Esophagus muscularis mucosa (tissue), 4 donors: ENCODE results near the gene PATL1. TPM values are rescaled to one million over a fixed set of nuclear protein-coding genes. Genes with fewer than 3 reads are reported as not detected.

Experiments used
- DNase-seq: peaks from one replicate; pipeline ENCODE4 v3.0.0-alpha.2; 2017; ENCODE audit errors: extremely low spot score
- H3K27ac ChIP-seq, 4 donors: fragments of 200-600 bp; sonication (generic); replicated peaks in 1 of 4; 1 replicate in 3 of 4; 2 replicates in 1 of 4; pipeline ENCODE4 v1.5.1; 2016 to 2019; ENCODE audit warnings: mild to moderate bottlenecking in 1 of 4
- H3K27me3 ChIP-seq, 4 donors: fragments of 200-600 bp; sonication (generic); one replicate each; pipeline versions ENCODE4 v1.5.1 to v1.6.0; 2016 to 2019
- H3K36me3 ChIP-seq, 4 donors: fragments of 200-600 bp; sonication (generic); one replicate each; pipeline ENCODE4 v1.5.1; 2016 to 2019
- H3K4me1 ChIP-seq, 4 donors: fragments of 200-600 bp; sonication (generic); one replicate each; pipeline ENCODE4 v1.5.1; 2016 to 2019
- H3K4me3 ChIP-seq, 4 donors: fragments of 200-600 bp; sonication (generic); 1 replicate in 2 of 4; 2 replicates in 2 of 4; pipeline ENCODE4 v1.5.1; 2016 to 2019; ENCODE audit warnings: mild to moderate bottlenecking in 4 of 4, moderate library complexity in 1 of 4
- H3K9me3 ChIP-seq, 4 donors: fragments of 200-600 bp; sonication (generic); 1 replicate in 3 of 4; 2 replicates in 1 of 4; pipeline ENCODE4 v1.5.1; 2016 to 2019
- EP300 ChIP-seq: sonication (generic); formaldehyde crosslinking; IDR thresholded peaks from one replicate; pipeline ENCODE4 v1.6.1; 2017; ENCODE audit warnings: antibody characterized with exemption
- POLR2A ChIP-seq: fragments of 450-650 bp; IDR thresholded peaks from one replicate; pipeline ENCODE4 v1.6.1; 2017; ENCODE audit warnings: antibody characterized with exemption, moderate library complexity, mild to moderate bottlenecking, low read depth
- POLR2AphosphoS5 ChIP-seq, 2 donors: sonication (generic); formaldehyde crosslinking; IDR thresholded peaks; one replicate each; pipeline ENCODE4 v1.6.1; 2017; ENCODE audit warnings: antibody characterized with exemption in 2 of 2
- WGBS: methylation state at CpG from one replicate; pipeline ENCODE4 v1.1.5; 2018; 5-methylcytosine and 5-hydroxymethylcytosine counted together
- intact Hi-C: fragments of 100-400 bp; cut with DNase I; formaldehyde crosslinking; loops from one replicate; pipeline ENCODE4 v1.15.1; 2023
- total RNA-seq, 4 donors: library from RNA; depleted of rRNA; stranded (reverse); fragments of >200 nt; gene quantifications; one replicate each; pipeline versions ENCODE4 v1.1.0 to v1.2.1, GENCODE V29; 2016
- TF ChIP-seq, protein P1 (sequence below), 3 experiments: fragments of 200-600 bp in 2 of 3; fragments of 450-650 bp in 1 of 3; sonication (generic) in 2 of 3; IDR thresholded peaks; one replicate each; pipeline ENCODE4 v1.5.1; 2017 to 2019; ENCODE audit warnings: antibody characterized with exemption in 3 of 3, mild to moderate bottlenecking in 2 of 3, moderate library complexity in 1 of 3

PATL1 gene
- total RNA-seq, 4 donors from 2014 or later, result 12.5 to 18.5 (median 16.1) TPM

GRCh38 chr11:59674291-59674690, 5.5 kb upstream of the PATL1 start:
- no peak for DNase-seq
- TF ChIP-seq POLR2AphosphoS5 (IDR thresholded peaks at IDR 0.05) (no peak), POLR2A (no peak), EP300 (no peak)
- TF ChIP-seq, protein P1, sequence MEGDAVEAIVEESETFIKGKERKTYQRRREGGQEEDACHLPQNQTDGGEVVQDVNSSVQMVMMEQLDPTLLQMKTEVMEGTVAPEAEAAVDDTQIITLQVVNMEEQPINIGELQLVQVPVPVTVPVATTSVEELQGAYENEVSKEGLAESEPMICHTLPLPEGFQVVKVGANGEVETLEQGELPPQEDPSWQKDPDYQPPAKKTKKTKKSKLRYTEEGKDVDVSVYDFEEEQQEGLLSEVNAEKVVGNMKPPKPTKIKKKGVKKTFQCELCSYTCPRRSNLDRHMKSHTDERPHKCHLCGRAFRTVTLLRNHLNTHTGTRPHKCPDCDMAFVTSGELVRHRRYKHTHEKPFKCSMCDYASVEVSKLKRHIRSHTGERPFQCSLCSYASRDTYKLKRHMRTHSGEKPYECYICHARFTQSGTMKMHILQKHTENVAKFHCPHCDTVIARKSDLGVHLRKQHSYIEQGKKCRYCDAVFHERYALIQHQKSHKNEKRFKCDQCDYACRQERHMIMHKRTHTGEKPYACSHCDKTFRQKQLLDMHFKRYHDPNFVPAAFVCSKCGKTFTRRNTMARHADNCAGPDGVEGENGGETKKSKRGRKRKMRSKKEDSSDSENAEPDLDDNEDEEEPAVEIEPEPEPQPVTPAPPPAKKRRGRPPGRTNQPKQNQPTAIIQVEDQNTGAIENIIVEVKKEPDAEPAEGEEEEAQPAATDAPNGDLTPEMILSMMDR (IDR thresholded peaks at IDR 0.05), result no peak
- H3K27ac ChIP-seq, result no peak overlapping the region
- intact Hi-C loops, result no loop called here
- H3K36me3 ChIP-seq, result no peaks in the 10 kb centered on the region
- no peak overlapping the region for H3K4me3 ChIP-seq
- H3K4me1 ChIP-seq, result peaks cover 5 to 12% (median 11%) of the 10 kb centered on the region in 4 donors
- H3K9me3 ChIP-seq, result no peaks in the 10 kb centered on the region
- H3K27me3 ChIP-seq, result no peaks in the 10 kb centered on the region
- WGBS, result 60% methylated on average over 2 of the region's 2 CpGs

DNA sequence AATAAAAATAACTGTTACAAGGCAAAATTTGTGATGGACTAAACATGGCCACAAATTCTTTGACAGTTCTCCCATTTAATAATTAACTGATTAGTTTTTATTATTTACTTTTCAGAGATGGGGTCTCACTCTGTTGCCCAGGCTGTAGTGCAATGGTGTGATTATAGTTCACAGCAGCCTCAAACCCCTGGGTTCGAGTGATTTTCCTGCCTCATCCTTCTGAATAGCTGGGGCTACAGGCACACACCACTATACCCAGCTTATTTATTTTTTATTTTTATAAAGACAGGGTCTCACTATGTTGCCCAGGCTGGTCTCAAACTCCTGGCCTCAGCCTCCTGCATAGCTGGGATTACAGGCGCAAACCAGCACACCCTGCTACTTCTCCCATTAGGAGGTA, 4.5 kb upstream of the PATL1 start:
- WGBS, result 98% methylated on average over 2 of the region's 2 CpGs
- no peaks in the 10 kb centered on the region for H3K27me3 ChIP-seq
- H3K36me3 ChIP-seq, result no peaks in the 10 kb centered on the region
- intact Hi-C loops, result no loop called here
- TF ChIP-seq, protein P1 (IDR thresholded peaks at IDR 0.05), result no peak
- TF ChIP-seq POLR2A, result no peak
- no peak for TF ChIP-seq EP300
- no peak for TF ChIP-seq POLR2AphosphoS5 (IDR thresholded peaks at IDR 0.05)
- H3K27ac ChIP-seq, result no peak overlapping the region
- H3K4me3 ChIP-seq, result no peak overlapping the region
- DNase-seq, result no peak
- H3K9me3 ChIP-seq, result no peaks in the 10 kb centered on the region
- H3K4me1 ChIP-seq, result peaks cover 5 to 12% (median 12%) of the 10 kb centered on the region in 4 donors

DNA sequence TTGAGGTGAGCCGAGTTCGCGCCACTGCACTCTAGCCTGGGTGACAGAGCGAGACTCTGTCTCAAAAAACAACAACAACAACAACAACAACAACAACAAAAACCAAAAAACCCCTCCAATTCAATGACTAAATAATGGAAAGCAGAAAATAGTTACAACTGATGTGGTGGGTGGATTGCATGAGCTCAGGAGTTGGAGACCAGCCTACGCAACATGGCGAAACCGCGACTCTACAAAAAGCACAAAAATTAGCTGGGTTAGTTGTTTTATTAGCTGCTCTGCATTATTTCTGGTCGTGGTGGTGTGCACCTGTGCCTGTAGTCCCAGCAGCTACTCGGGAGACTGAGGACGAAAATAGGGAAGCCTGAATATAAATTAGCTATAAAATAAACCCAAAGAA, 2.6 kb upstream of the PATL1 start:
- Histone ChIP-seq H3K36me3 (peaks cover 0 to 3% (median 2%) of the 10 kb centered on the region in 4 donors), H3K4me1 (peaks cover 18 to 30% (median 29%) of the 10 kb centered on the region in 4 donors), H3K9me3 (no peaks in the 10 kb centered on the region), H3K27ac (no peak overlapping the region), H3K4me3 (no peak overlapping the region), H3K27me3 (no peaks in the 10 kb centered on the region)
- no peak for DNase-seq
- TF ChIP-seq POLR2AphosphoS5 (IDR thresholded peaks at IDR 0.05), result no peak
- intact Hi-C loops, result no loop called here
- 97% methylated on average over 11 of the region's 11 CpGs for WGBS

DNA sequence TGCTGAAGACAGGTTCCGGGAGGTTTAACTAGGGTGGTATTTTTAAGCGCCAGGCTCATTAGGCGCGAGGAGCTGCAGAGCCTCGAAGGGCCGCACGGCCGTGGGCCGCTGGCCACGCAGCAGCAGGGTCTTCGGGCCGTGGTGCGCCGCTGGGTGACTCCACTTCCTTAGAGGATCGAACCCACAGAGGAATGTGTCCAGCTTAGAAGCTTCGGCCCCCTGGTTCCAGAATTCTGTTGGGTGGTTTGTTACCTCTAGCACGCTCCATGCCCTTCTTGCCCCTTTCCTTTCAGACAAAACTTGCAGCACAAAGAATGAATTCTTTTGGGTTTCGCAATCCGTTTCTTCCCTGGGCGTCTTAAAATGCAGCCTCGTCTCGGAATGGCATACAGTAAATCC, 773 bp upstream of the PATL1 start:
- H3K4me3 ChIP-seq, result peak overlapping the region; percentile 74 to 91 (median 84)
- no peaks in the 10 kb centered on the region for H3K9me3 ChIP-seq
- TF ChIP-seq, protein P1 (IDR thresholded peaks at IDR 0.05), result no peak
- TF ChIP-seq EP300 (no peak), POLR2A (no peak), POLR2AphosphoS5 (IDR thresholded peaks at IDR 0.05) (no peak)
- H3K27me3 ChIP-seq, result no peaks in the 10 kb centered on the region
- DNase-seq, result no peak
- H3K27ac ChIP-seq, result peak overlapping the region; percentile 90 to 96 (median 95)
- 6% methylated on average over 17 of the region's 22 CpGs for WGBS
- H3K36me3 ChIP-seq, result peaks cover 10 to 22% (median 20%) of the 10 kb centered on the region in 4 donors
- intact Hi-C loops, result loop anchor here (5.0 to 10.0 kb wide), 5 partner anchors 52 to 135 kb away; partner anchors contain the start of genes OSBP and STX3
- peaks cover 18 to 39% (median 30%) of the 10 kb centered on the region in 4 donors for H3K4me1 ChIP-seq

DNA sequence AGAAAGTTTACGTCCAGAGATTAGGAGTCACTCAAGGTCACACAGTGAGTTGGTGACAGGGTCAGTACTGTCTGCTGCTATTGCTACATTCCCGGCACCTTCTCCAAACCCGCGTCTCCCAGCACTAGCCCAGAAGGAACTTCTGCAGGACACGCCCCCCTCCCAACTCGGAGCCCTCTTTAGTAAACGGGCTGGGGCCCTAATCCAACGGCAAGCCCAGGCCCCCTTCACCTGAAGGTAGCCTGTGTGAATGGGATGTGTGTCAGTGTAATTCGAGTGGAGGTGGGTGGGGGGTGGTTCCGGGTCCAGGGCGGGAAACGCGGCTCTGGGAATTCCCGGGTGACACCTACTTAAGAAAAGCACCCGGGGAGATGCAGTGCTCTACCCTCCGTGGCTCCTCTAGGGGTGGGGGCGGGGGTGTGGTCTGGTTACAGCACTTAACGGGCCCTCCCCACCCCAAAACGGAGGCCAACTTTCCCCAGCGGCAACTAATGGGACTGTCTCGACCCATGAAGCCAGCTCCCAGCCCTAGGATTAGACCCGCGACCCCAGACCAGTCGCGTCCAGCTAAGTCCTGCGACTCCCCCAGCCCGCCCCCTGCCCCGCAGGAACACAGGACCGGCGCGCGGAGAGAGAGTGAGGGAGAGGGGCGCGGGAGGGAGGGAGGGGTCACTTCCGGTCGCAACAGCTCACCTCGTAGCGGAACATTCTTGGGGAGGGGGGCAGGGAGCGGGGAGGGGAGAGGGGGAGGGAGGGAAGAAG, 468 bp downstream of the PATL1 start:
- no peak for TF ChIP-seq POLR2A
- TF ChIP-seq, protein P1 (IDR thresholded peaks at IDR 0.05), result peak; percentile 22 to 52 (median 25)
- intact Hi-C loops, result loop anchor here (5.0 to 10.0 kb wide), 5 partner anchors 51 to 136 kb away; partner anchors contain the start of genes OSBP and STX3
- H3K9me3 ChIP-seq, result no peaks in the 10 kb centered on the region
- DNase-seq, result peak; percentile 93
- H3K27ac ChIP-seq, result peak overlapping the region; percentile 90 to 96 (median 95)
- no peaks in the 10 kb centered on the region for H3K27me3 ChIP-seq
- under 1% methylated on average over 21 of the region's 39 CpGs for WGBS
- peak overlapping the region; percentile 74 to 91 (median 84) for H3K4me3 ChIP-seq
- H3K36me3 ChIP-seq, result peaks cover 10 to 34% (median 28%) of the 10 kb centered on the region in 4 donors
- H3K4me1 ChIP-seq, result peaks cover 18 to 47% (median 39%) of the 10 kb centered on the region in 4 donors
